GM12801 (cell line): Measurements from ENCODE around the gene PRR14.

ENCODE experiments used
- CTCF ChIP-seq: IDR thresholded peaks from one replicate; pipeline ENCODE4 v1.5.1; 2011; ENCODE audit warnings: control low read depth; ENCODE audit not compliant: insufficient read length; ENCODE audit errors: extremely low read depth

The PRR14 gene

GRCh38 chr16:30650369-30651123 lies at the start of gene PRR14:
PRR14 (plus strand) TSS chr16:30650960; CDS start chr16:30651646, 686 bp downstream.
- no peak for TF ChIP-seq CTCF

GRCh38 chr16:30601966-30602365 lies 48.8 kb upstream of the PRR14 start:
- TF ChIP-seq CTCF: no peak

- no peak for TF ChIP-seq CTCF
Measured at GRCh38 chr16:30602616-30603277, 48.0 kb upstream of the PRR14 start.

- no peak for TF ChIP-seq CTCF
Measured at GRCh38 chr16:30603945-30604315, 46.8 kb upstream of the PRR14 start.

GRCh38 chr16:30604316-30604947 lies 46.3 kb upstream of the PRR14 start:
- no peak for TF ChIP-seq CTCF

GRCh38 chr16:30605158-30605557 lies 45.6 kb upstream of the PRR14 start:
- TF ChIP-seq CTCF: no peak

GRCh38 chr16:30606004-30606403 lies 44.8 kb upstream of the PRR14 start:
- no peak for TF ChIP-seq CTCF
